Measurements from ENCODE around the gene PPIC. TPM values are rescaled to one million over a fixed set of nuclear protein-coding genes. Genes with fewer than 3 reads are reported as not detected.

PPIC gene
- 80.0 and 88.0 TPM in 2 replicates for total RNA-seq

DNA sequence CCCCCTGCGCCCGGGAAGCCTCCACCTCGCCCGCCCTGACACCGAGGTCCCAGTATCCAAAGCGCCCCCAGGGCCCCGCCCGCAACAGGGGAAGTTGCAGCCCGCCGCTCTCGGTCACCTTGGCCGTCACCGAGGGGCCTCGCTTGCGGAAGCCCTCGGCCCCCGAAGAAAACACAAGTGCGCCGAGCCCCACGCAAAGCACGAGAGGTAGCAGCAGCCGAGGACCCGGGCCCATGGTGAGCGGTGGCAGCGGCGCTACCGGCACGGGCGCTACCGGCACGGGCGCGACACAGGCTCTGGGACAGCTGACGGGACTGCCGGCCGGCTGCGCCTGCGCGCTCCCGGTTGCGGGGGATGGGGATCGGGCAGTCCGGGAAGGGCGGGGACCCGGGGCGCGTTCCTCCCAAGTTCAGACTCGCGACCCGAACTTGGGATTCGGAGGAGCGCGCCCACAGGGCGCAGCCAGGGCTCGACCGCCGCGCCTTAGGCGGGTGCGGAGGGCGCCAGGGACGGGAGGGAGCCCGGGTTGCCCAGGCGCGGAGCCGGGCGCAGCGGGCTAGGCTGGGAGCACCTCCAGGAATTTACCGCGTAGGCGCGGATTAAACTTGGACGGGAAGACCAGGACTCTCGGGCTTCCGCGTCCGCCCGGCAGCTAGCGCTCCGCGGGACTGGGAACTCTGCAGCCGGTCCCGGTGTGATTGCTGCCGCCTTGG lies at the start of gene PPIC:
TSS of gene PPIC (minus strand) at position 335 of the 713 bp plus-strand sequence. CDS start at position 235, 100 bp downstream.

Other genes with a start within 250 kb of the PPIC start
- gene SNX24, start 191.1 kb downstream of the PPIC start, total RNA-seq, result 8.1 and 15.1 TPM in 2 replicates
- gene PRDM6, start 52.5 kb upstream of the PPIC start, total RNA-seq, result 0.19 and 0.20 TPM in 2 replicates

Measured in cardiac ventricle fibroblast (primary cell).